H1 (cell line): ENCODE data around the gene TMEM182. TPM values are rescaled to one million over a fixed set of nuclear protein-coding genes. Genes with fewer than 3 reads are reported as not detected.

Experiments
- CTCF ChIA-PET: fragments of 300-600 bp; sonication (Branson Sonifier 250); formaldehyde crosslinking; loops from one replicate; lab custom pipeline; 2021; ENCODE audit not compliant: partially characterized antibody; lab: Charles Lee
- POLR2A ChIA-PET: fragments of 300-600 bp; sonication (Branson Sonifier 250); formaldehyde crosslinking; loops from one replicate; lab custom pipeline; 2021; ENCODE audit warnings: inconsistent platforms; ENCODE audit not compliant: partially characterized antibody; lab: Charles Lee
- DNase-seq, 2 experiments: peaks; one replicate each; pipeline versions ENCODE4 v3.0.0 to v3.0.0-alpha.2; 2010 to 2022; ENCODE audit warnings: low spot score in 2 of 2, low read depth in 1 of 2, mixed read lengths in 1 of 2
- FAIRE-seq: peaks from 2 replicates; lab custom pipeline; 2011; peaks lifted over from hg19 to GRCh38; lab: Jason Lieb, UNC
- H2AFZ ChIP-seq: 2 replicates; pipeline ENCODE4 v1.8.1; 2012; ENCODE audit warnings: low read length, inconsistent platforms
- H2AK5ac ChIP-seq: 2 replicates; pipeline ENCODE4 v1.6.1; 2013; ENCODE audit warnings: low read depth, low read length
- H2BK120ac ChIP-seq: replicated peaks from 2 replicates; pipeline ENCODE3; 2013; ENCODE audit warnings: low read depth, low read length, inconsistent platforms
- H2BK12ac ChIP-seq: 2 replicates; pipeline ENCODE4 v1.6.1; 2013; ENCODE audit warnings: low read depth, low read length
- H2BK15ac ChIP-seq: 2 replicates; pipeline ENCODE4 v1.6.1; 2013; ENCODE audit warnings: low read length
- H2BK20ac ChIP-seq: 2 replicates; pipeline ENCODE4 v1.6.1; 2013; ENCODE audit warnings: low read length
- H2BK5ac ChIP-seq: 2 replicates; pipeline ENCODE4 v1.6.1; 2013; ENCODE audit warnings: low read depth, low read length
- H3K14ac ChIP-seq: 2 replicates; pipeline ENCODE4 v1.6.1; 2013; ENCODE audit warnings: inconsistent platforms; ENCODE audit not compliant: insufficient read length
- H3K18ac ChIP-seq: 2 replicates; pipeline ENCODE4 v1.6.1; 2013; ENCODE audit warnings: low read length; ENCODE audit errors: extremely low read depth
- H3K23ac ChIP-seq: 2 replicates; pipeline ENCODE4 v1.6.1; 2013; ENCODE audit warnings: inconsistent platforms; ENCODE audit not compliant: insufficient read length
- H3K23me2 ChIP-seq: 2 replicates; pipeline ENCODE4 v1.6.1; 2013; ENCODE audit warnings: low read depth, low read length
- H3K27ac ChIP-seq: 2 replicates; pipeline ENCODE4 v1.6.1; 2011; ENCODE audit warnings: low read depth, low read length, inconsistent platforms
- H3K27me3 ChIP-seq, 4 experiments: replicated peaks in 1 of 4; 1 replicate in 1 of 4; 2 replicates in 3 of 4; pipeline versions ENCODE4 v1.6.1 to v1.8.1; 2011 to 2013; ENCODE audit warnings: low read length in 3 of 4, mild to moderate bottlenecking in 3 of 4, inconsistent platforms in 2 of 4, mixed read lengths in 2 of 4, moderate library complexity in 1 of 4; ENCODE audit not compliant: control insufficient read depth in 3 of 4, insufficient read depth in 3 of 4; ENCODE audit errors: extremely low read depth in 1 of 4
- H3K36me3 ChIP-seq, 4 experiments: 2 replicates each; pipeline versions ENCODE4 v1.6.1 to v1.8.1; 2011 to 2013; ENCODE audit warnings: mild to moderate bottlenecking in 4 of 4, low read length in 3 of 4, moderate library complexity in 2 of 4, control low read depth in 1 of 4, inconsistent platforms in 1 of 4; ENCODE audit not compliant: insufficient read depth in 4 of 4, control insufficient read depth in 2 of 4
- H3K4ac ChIP-seq: replicated peaks from 2 replicates; pipeline ENCODE3; 2013; ENCODE audit warnings: low read length, low read depth, mixed read lengths, inconsistent platforms; ENCODE audit not compliant: insufficient read length
- H3K4me1 ChIP-seq, 4 experiments: replicated peaks in 1 of 4; 1 replicate in 1 of 4; 2 replicates in 3 of 4; pipeline versions ENCODE4 v1.6.1 to v1.8.1; 2011 to 2013; ENCODE audit warnings: low read length in 3 of 4, inconsistent platforms in 2 of 4, mixed read lengths in 1 of 4; ENCODE audit not compliant: insufficient read depth in 4 of 4, control insufficient read depth in 3 of 4
- H3K4me2 ChIP-seq, 2 experiments: 2 replicates each; pipeline versions ENCODE4 v1.6.1 to v1.8.1; 2011 to 2013; ENCODE audit warnings: low read depth in 2 of 2, low read length in 2 of 2, control low read depth in 1 of 2, inconsistent platforms in 1 of 2, mild to moderate bottlenecking in 1 of 2; ENCODE audit not compliant: insufficient read depth in 1 of 2
- H3K4me3 ChIP-seq, 4 experiments: fragments of 200-600, 300-600 bp in 1 of 4; sonication (generic), shearing (Covaris generic), sonication (Bioruptor Twin) in 1 of 4; 2 replicates each; pipeline versions ENCODE4 v1.5.1 to v1.8.1; 2011 to 2016; ENCODE audit warnings: low read length in 4 of 4, low read depth in 3 of 4, control low read depth in 2 of 4, inconsistent platforms in 2 of 4, mild to moderate bottlenecking in 2 of 4, mixed read lengths in 1 of 4, moderate library complexity in 1 of 4; ENCODE audit not compliant: insufficient read depth in 2 of 4; ENCODE audit errors: extremely low read depth in 1 of 4
- H3K56ac ChIP-seq: replicated peaks from 2 replicates; pipeline ENCODE3; 2013; ENCODE audit warnings: low read depth, mild to moderate bottlenecking, mixed read lengths, low read length, inconsistent platforms; ENCODE audit not compliant: insufficient read length
- H3K79me1 ChIP-seq: 2 replicates; pipeline ENCODE4 v1.6.1; 2013; ENCODE audit warnings: low read depth, low read length, control low read depth
- H3K79me2 ChIP-seq, 2 experiments: 2 replicates each; pipeline versions ENCODE4 v1.6.1 to v1.8.1; 2012 to 2013; ENCODE audit warnings: low read length in 2 of 2, mild to moderate bottlenecking in 2 of 2, inconsistent platforms in 1 of 2; ENCODE audit not compliant: insufficient read depth in 2 of 2, control insufficient read depth in 1 of 2
- H3K9ac ChIP-seq, 4 experiments: replicated peaks in 1 of 4; 1 replicate in 1 of 4; 2 replicates in 3 of 4; pipeline versions ENCODE4 v1.6.1 to v1.8.1; 2011 to 2013; ENCODE audit warnings: low read depth in 3 of 4, low read length in 3 of 4, control low read depth in 2 of 4, mild to moderate bottlenecking in 2 of 4, moderate library complexity in 2 of 4, inconsistent platforms in 1 of 4; ENCODE audit errors: extremely low read depth in 1 of 4
- H3K9me3 ChIP-seq, 2 experiments: 2 replicates each; pipeline versions ENCODE4 v1.6.1 to v1.8.1; 2012 to 2013; ENCODE audit warnings: mild to moderate bottlenecking in 2 of 2, moderate library complexity in 2 of 2, control low read depth in 1 of 2, inconsistent platforms in 1 of 2, low read depth in 1 of 2, low read length in 1 of 2, mixed read lengths in 1 of 2; ENCODE audit not compliant: insufficient read depth in 2 of 2
- H4K20me1 ChIP-seq, 2 experiments: replicated peaks in 1 of 2; 2 replicates each; pipeline versions ENCODE3 to v1.8.1; 2011 to 2013; ENCODE audit warnings: inconsistent platforms in 2 of 2, low read length in 2 of 2, mild to moderate bottlenecking in 1 of 2; ENCODE audit not compliant: insufficient read depth in 2 of 2, control insufficient read depth in 1 of 2
- H4K5ac ChIP-seq: 2 replicates; pipeline ENCODE4 v1.6.1; 2013; ENCODE audit warnings: low read length, low read depth, mixed read lengths, inconsistent platforms; ENCODE audit not compliant: insufficient read length
- H4K8ac ChIP-seq: 2 replicates; pipeline ENCODE4 v1.8.0; 2013; ENCODE audit warnings: mild to moderate bottlenecking, moderate library complexity, low read length, inconsistent platforms; ENCODE audit not compliant: insufficient read depth; ENCODE audit errors: extremely low read depth
- H4K91ac ChIP-seq: replicated peaks from 2 replicates; pipeline ENCODE3; 2013; ENCODE audit warnings: low read length, mixed read lengths, inconsistent platforms; ENCODE audit not compliant: insufficient read length
- KDM5A ChIP-seq: fragments of 200-600 bp; IDR thresholded peaks from 2 replicates; pipeline ENCODE4 v1.7.1; 2012; ENCODE audit warnings: mild to moderate bottlenecking, low read length, inconsistent platforms, mixed read lengths
- PHF8 ChIP-seq: fragments of 200-600 bp; sonication (generic); conservative IDR thresholded peaks from 2 replicates; pipeline ENCODE4 v1.7.1; 2012; ENCODE audit warnings: low read depth, mild to moderate bottlenecking, inconsistent platforms, low read length, moderate library complexity
- RNF2 ChIP-seq: fragments of 200-900, 300-1000 bp; sonication (generic); IDR thresholded peaks from 2 replicates; pipeline ENCODE4 v1.7.1; 2016; ENCODE audit warnings: borderline replicate concordance, low read depth, mild to moderate bottlenecking, antibody characterized with exemption, low read length; ENCODE audit not compliant: poor library complexity, severe bottlenecking; ENCODE audit errors: missing control alignments
- TAF7 ChIP-seq: optimal IDR thresholded peaks from 2 replicates; pipeline ENCODE3; 2011; ENCODE audit warnings: low read depth, mild to moderate bottlenecking, inconsistent platforms, low read length, moderate library complexity, borderline replicate concordance
- WGBS, 2 experiments: shearing (Covaris generic) in 1 of 2; methylation state at CpG; one replicate each; pipeline versions ENCODE4 v1.1.6 to v1.1.7; 2013 to 2015; ENCODE audit warnings: low lambda C conversion rate in 2 of 2, mixed read lengths in 2 of 2, inconsistent platforms in 1 of 2, low coverage in 1 of 2, missing lambda C conversion rate in 1 of 2; ENCODE audit not compliant: insufficient replicate concordance in 2 of 2, insufficient coverage in 1 of 2, insufficient read length in 1 of 2; ENCODE audit errors: extremely low coverage in 1 of 2, missing lambda C conversion rate in 1 of 2; 5-methylcytosine and 5-hydroxymethylcytosine counted together
- polyA plus RNA-seq, 7 experiments: library from polyadenylated mRNA; depleted of rRNA in 3 of 7; stranded (reverse) in 5 of 7; unstranded in 2 of 7; fragments of >200 nt in 5 of 7; fragments of 200-250 nt in 2 of 7; gene quantifications; 1 replicate in 5 of 7; 2 replicates in 1 of 7; 4 replicates in 1 of 7; pipeline versions ENCODE4 v1.2.1 to v1.2.3, GENCODE V29; 2011 to 2013; ENCODE audit warnings: missing spikeins in 2 of 7, mixed read lengths in 2 of 7
- total RNA-seq: library from RNA; stranded (reverse); fragmentation: NEBNext Ultra II Directional; extraction: Animal tissue kit (Norgen Biotek cat#: 25700); gene quantifications from 2 replicates; pipeline ENCODE4 v1.2.1, GENCODE V29; 2021

Gene TMEM182
- total and polyA plus RNA-seq, 2 of the 8 experiments (the other 6 are each of a cell fraction or from before 2014, with no cell fraction given): 3.1 to 4.3 TPM

DNA sequence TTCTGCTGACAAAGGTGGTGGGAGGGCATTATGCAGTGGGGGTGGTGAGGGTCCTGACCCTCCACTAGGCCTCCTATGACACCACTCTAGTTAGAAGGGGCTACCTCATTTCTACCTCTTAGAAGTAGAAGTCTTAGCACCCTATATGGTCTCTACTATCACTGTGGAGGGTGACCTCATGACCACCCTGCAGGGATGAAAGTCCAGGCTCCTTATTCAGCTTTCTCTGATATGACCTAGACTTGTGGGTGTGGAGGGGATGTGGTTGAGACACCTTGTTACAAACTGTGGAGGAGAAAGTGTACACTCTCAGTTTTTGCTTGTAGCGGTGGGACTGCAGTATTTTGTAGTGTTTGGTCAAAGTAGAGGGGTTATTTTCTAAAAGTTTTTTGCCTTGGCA, 18.6 kb downstream of the TMEM182 start:
- H2BK20ac ChIP-seq: no peak overlapping the region
- H2BK5ac ChIP-seq: no peak overlapping the region
- no peak overlapping the region for H2AK5ac ChIP-seq
- no peak overlapping the region for H3K27ac ChIP-seq
- ChIA-PET POLR2A (no interaction called here), CTCF (interaction anchor here (1.2 to 5.0 kb wide), 2 partner anchors 26 to 27 kb away, joined by 5 to 23 read pairs; no protein-coding TSS in a partner anchor)
- H3K56ac ChIP-seq: no peak overlapping the region
- H2BK12ac ChIP-seq: no peak overlapping the region
- H3K14ac ChIP-seq: no peak overlapping the region
- H3K4me3 ChIP-seq: no peak overlapping the region
- H3K79me2 ChIP-seq: no peaks in the 10 kb centered on the region
- peaks cover 0 to 3% (median 1%) of the 10 kb centered on the region in 4 experiments; a peak in 3 of 7 replicates for H3K4me1 ChIP-seq
- no peak overlapping the region for H4K91ac ChIP-seq
- H3K4ac ChIP-seq: no peak overlapping the region
- no peak overlapping the region for H4K8ac ChIP-seq
- no peak overlapping the region for H2BK120ac ChIP-seq
- TF ChIP-seq RNF2: no peak
- TF ChIP-seq PHF8: no peak
- no peak for TF ChIP-seq TAF7
- TF ChIP-seq KDM5A: no peak
- H4K20me1 ChIP-seq: no peaks in the 10 kb centered on the region
- H3K23me2 ChIP-seq: no peaks in the 10 kb centered on the region; the same call in 1 of the 2 replicates
- H3K27me3 ChIP-seq: no peaks in the 10 kb centered on the region
- no peak overlapping the region for H3K9ac ChIP-seq
- H3K79me1 ChIP-seq: no peaks in the 10 kb centered on the region
- no peaks in the 10 kb centered on the region for H3K9me3 ChIP-seq
- 80% methylated on average over 1 of the region's 1 CpG; no CpG with 5 or more reads in 1 of the 2 experiments for WGBS, 2 experiments
- no peak overlapping the region for H4K5ac ChIP-seq
- no peak for FAIRE-seq
- no peak overlapping the region for H3K18ac ChIP-seq
- H3K23ac ChIP-seq: no peak overlapping the region
- no peaks in the 10 kb centered on the region for H3K36me3 ChIP-seq
- no peak overlapping the region for H2BK15ac ChIP-seq
- no peak for DNase-seq
- H2AFZ ChIP-seq: no peak overlapping the region
- no peak overlapping the region for H3K4me2 ChIP-seq
